HepG2 (cell line): Measurements from ENCODE around the gene ZXDC. TPM values are rescaled to one million over a fixed set of nuclear protein-coding genes. Genes with fewer than 3 reads are reported as not detected.
A peak's percentile ranks its signal among the peaks of the same experiment; 100 is the strongest.

Source experiments
- BCL6 ChIP-seq: IDR thresholded peaks from 2 replicates; pipeline ENCODE4 v1.6.1; 2016; ENCODE audit warnings: missing genetic modification reagents, missing compliant biosample characterization
- GPN1 ChIP-seq: sonication (generic); formaldehyde crosslinking; IDR thresholded peaks from 2 replicates; pipeline ENCODE4 v1.5.1; 2020; ENCODE audit warnings: missing genetic modification reagents, borderline replicate concordance
- MTF2 ChIP-seq: sonication (generic); formaldehyde crosslinking; IDR thresholded peaks from 2 replicates; pipeline ENCODE4 v1.5.0; 2020; ENCODE audit warnings: missing genetic modification reagents, borderline replicate concordance
- POLR2G ChIP-seq: fragments of 200-400 bp; formaldehyde crosslinking; IDR thresholded peaks from 2 replicates; pipeline ENCODE4 v1.6.1; 2018; ENCODE audit warnings: mild to moderate bottlenecking, low read depth, low read length, moderate library complexity
- RAD21 ChIP-seq: fragments of 450-650 bp; formaldehyde crosslinking; IDR thresholded peaks from 2 replicates; pipeline ENCODE4 v1.5.0; 2020; ENCODE audit warnings: mild to moderate bottlenecking
- ZBTB21 ChIP-seq: sonication (generic); formaldehyde crosslinking; IDR thresholded peaks from 2 replicates; pipeline ENCODE4 v1.4.0; 2020; ENCODE audit warnings: missing genetic modification reagents
- ZFP36L1 ChIP-seq: sonication (generic); formaldehyde crosslinking; IDR thresholded peaks from 2 replicates; pipeline ENCODE4 v1.8.0; 2022; ENCODE audit warnings: mild to moderate bottlenecking, missing genetic modification reagents, moderate library complexity
- ZFY ChIP-seq: sonication (generic); formaldehyde crosslinking; IDR thresholded peaks from 2 replicates; pipeline ENCODE4 v1.4.0; 2020; ENCODE audit warnings: missing genetic modification reagents
- ZNF143 ChIP-seq: sonication (generic); formaldehyde crosslinking; IDR thresholded peaks from 2 replicates; pipeline ENCODE4 v1.4.0; 2020; ENCODE audit warnings: missing genetic modification reagents
- ZSCAN31 ChIP-seq: sonication (generic); formaldehyde crosslinking; IDR thresholded peaks from 2 replicates; pipeline ENCODE4 v1.5.0; 2020; ENCODE audit warnings: low read depth, mild to moderate bottlenecking, missing genetic modification reagents
- polyA plus RNA-seq, 8 experiments: library from polyadenylated mRNA; depleted of rRNA in 3 of 8; stranded (reverse) in 7 of 8; unstranded in 1 of 8; fragments of >200 nt; fragmentation: Illumina TruSeq in 4 of 8; extraction: Trizol in 4 of 8; gene quantifications; 2 replicates each; pipeline versions ENCODE4 v1.2.1 to v1.2.3, GENCODE V29; 2011 to 2016; ENCODE audit warnings: low read depth in 4 of 8, missing spikeins in 1 of 8, mixed read lengths in 1 of 8; ENCODE audit not compliant: insufficient read depth in 1 of 8
- total RNA-seq, 5 experiments: library from RNA; depleted of rRNA; stranded (reverse); fragments of >200 nt; fragmentation: Illumina TruSeq; extraction: Trizol; gene quantifications; 2 replicates each; pipeline ENCODE4 v1.2.3, GENCODE V29; 2016; ENCODE audit warnings: low read depth in 1 of 5
- TF ChIP-seq, protein P1 (sequence below): sonication (generic); formaldehyde crosslinking; IDR thresholded peaks from 2 replicates; pipeline ENCODE4 v1.4.0; 2020; ENCODE audit warnings: missing genetic modification reagents
- TF ChIP-seq, protein P2 (sequence below): sonication (generic); formaldehyde crosslinking; IDR thresholded peaks from 2 replicates; pipeline ENCODE4 v1.8.0; 2022; ENCODE audit warnings: missing genetic modification reagents, mild to moderate bottlenecking, moderate library complexity, borderline replicate concordance
- TF ChIP-seq, protein P3 (sequence below): IDR thresholded peaks from 2 replicates; pipeline ENCODE4 v1.6.1; 2016; ENCODE audit warnings: missing biosample characterization, missing genetic modification reagents, low read depth
- TF ChIP-seq, protein P4 (sequence below), 2 experiments: sonication (generic) in 1 of 2; formaldehyde crosslinking in 1 of 2; IDR thresholded peaks; 2 replicates each; pipeline versions ENCODE4 v1.6.1 to v1.9.0; 2014 to 2022; ENCODE audit warnings: antibody characterized with exemption in 1 of 2, borderline replicate concordance in 1 of 2, inconsistent platforms in 1 of 2, low read depth in 1 of 2, missing genetic modification reagents in 1 of 2
- TF ChIP-seq, protein P5 (sequence below): sonication (generic); formaldehyde crosslinking; IDR thresholded peaks from 2 replicates; pipeline ENCODE4 v1.4.0; 2020; ENCODE audit warnings: mild to moderate bottlenecking, missing genetic modification reagents

ZXDC gene
- total and polyA plus RNA-seq, 2 of the 13 experiments (the other 11 are each of a cell fraction or from before 2014, with no cell fraction given) = 17.6 to 21.2 TPM

DNA sequence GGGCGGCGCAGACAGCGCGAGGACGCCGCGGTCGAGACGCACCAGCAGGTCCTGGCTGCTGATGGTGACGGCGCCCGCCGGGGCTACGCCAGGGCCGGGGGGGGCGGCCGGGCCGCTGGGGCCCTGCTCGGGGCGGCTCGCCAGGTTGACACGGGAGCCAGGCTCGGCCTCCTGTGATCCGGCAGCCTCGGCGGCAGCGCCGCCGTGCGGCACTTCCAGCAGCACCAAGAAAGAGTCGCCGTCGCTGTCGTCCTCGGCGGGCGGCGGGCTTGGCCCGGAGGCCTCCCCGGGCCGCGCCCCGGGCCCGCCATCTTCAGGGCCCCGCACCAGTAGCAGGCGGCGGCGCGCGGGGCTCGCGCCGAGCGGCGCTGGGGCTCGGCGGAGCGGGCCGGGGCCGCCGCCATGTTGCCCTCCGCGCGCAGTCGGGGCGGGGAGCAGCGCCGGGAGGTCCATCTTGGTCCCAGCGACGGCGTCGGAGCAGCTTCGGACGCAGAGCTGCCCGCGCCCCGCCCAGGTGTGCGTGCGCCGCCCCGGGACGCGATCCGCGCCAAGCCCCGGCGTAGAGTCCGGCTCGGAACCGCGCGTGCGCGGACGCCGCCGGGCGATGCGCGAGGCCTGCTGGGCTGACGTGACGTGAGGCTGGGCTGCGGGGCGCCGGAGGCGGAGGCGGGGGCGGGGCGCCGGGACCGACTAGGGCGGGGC is at the start of gene ZXDC (continued):
- TF ChIP-seq, protein P1, sequence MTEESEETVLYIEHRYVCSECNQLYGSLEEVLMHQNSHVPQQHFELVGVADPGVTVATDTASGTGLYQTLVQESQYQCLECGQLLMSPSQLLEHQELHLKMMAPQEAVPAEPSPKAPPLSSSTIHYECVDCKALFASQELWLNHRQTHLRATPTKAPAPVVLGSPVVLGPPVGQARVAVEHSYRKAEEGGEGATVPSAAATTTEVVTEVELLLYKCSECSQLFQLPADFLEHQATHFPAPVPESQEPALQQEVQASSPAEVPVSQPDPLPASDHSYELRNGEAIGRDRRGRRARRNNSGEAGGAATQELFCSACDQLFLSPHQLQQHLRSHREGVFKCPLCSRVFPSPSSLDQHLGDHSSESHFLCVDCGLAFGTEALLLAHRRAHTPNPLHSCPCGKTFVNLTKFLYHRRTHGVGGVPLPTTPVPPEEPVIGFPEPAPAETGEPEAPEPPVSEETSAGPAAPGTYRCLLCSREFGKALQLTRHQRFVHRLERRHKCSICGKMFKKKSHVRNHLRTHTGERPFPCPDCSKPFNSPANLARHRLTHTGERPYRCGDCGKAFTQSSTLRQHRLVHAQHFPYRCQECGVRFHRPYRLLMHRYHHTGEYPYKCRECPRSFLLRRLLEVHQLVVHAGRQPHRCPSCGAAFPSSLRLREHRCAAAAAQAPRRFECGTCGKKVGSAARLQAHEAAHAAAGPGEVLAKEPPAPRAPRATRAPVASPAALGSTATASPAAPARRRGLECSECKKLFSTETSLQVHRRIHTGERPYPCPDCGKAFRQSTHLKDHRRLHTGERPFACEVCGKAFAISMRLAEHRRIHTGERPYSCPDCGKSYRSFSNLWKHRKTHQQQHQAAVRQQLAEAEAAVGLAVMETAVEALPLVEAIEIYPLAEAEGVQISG (CRISPR knock-in tag) = peak; percentile 71
- TF ChIP-seq MTF2 (no peak), ZBTB21 (CRISPR knock-in tag) (no peak), ZSCAN31 (CRISPR knock-in tag) (0 out of 2 replicates have a peak, but pooled peaks have one; percentile 50), POLR2G (peak; percentile 74), GPN1 (CRISPR knock-in tag) (no peak), ZNF143 (CRISPR knock-in tag) (peak; percentile 73), ZFP36L1 (CRISPR knock-in tag) (no peak), BCL6 (CRISPR knock-in tag) (no peak), RAD21 (CRISPR knock-in tag) (peak; percentile 67), ZFY (CRISPR knock-in tag) (peak; percentile 80)
- TF ChIP-seq, protein P2, sequence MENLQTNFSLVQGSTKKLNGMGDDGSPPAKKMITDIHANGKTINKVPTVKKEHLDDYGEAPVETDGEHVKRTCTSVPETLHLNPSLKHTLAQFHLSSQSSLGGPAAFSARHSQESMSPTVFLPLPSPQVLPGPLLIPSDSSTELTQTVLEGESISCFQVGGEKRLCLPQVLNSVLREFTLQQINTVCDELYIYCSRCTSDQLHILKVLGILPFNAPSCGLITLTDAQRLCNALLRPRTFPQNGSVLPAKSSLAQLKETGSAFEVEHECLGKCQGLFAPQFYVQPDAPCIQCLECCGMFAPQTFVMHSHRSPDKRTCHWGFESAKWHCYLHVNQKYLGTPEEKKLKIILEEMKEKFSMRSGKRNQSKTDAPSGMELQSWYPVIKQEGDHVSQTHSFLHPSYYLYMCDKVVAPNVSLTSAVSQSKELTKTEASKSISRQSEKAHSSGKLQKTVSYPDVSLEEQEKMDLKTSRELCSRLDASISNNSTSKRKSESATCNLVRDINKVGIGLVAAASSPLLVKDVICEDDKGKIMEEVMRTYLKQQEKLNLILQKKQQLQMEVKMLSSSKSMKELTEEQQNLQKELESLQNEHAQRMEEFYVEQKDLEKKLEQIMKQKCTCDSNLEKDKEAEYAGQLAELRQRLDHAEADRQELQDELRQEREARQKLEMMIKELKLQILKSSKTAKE (CRISPR knock-in tag) = no peak
- TF ChIP-seq, protein P3, sequence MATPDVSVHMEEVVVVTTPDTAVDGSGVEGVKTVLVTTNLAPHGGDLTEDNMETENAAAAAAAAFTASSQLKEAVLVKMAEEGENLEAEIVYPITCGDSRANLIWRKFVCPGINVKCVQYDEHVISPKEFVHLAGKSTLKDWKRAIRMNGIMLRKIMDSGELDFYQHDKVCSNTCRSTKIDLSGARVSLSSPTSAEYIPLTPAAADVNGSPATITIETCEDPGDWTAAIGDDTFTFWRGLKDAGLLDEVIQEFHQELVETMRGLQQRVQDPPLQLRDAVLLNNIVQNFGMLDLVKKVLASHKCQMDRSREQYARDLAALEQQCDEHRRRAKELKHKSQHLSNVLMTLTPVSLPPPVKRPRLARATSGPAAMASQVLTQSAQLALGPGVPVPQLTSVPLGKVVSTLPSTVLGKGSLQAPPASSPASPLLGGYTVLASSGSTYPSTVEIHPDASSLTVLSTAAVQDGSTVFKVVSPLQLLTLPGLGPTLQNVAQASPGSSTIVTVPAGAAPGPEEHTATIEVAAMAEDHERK (CRISPR knock-in tag) = peak; percentile 57; the same call in 1 of the 2 replicates
- TF ChIP-seq, protein P4, sequence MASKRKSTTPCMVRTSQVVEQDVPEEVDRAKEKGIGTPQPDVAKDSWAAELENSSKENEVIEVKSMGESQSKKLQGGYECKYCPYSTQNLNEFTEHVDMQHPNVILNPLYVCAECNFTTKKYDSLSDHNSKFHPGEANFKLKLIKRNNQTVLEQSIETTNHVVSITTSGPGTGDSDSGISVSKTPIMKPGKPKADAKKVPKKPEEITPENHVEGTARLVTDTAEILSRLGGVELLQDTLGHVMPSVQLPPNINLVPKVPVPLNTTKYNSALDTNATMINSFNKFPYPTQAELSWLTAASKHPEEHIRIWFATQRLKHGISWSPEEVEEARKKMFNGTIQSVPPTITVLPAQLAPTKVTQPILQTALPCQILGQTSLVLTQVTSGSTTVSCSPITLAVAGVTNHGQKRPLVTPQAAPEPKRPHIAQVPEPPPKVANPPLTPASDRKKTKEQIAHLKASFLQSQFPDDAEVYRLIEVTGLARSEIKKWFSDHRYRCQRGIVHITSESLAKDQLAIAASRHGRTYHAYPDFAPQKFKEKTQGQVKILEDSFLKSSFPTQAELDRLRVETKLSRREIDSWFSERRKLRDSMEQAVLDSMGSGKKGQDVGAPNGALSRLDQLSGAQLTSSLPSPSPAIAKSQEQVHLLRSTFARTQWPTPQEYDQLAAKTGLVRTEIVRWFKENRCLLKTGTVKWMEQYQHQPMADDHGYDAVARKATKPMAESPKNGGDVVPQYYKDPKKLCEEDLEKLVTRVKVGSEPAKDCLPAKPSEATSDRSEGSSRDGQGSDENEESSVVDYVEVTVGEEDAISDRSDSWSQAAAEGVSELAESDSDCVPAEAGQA (IDR thresholded peaks at IDR 0.05; ENCODE audit: low read depth) = no peak
- TF ChIP-seq, protein P4 (CRISPR knock-in tag; IDR thresholded peaks at IDR 0.05; ENCODE audit: borderline replicate concordance) = no peak
- TF ChIP-seq, protein P5, sequence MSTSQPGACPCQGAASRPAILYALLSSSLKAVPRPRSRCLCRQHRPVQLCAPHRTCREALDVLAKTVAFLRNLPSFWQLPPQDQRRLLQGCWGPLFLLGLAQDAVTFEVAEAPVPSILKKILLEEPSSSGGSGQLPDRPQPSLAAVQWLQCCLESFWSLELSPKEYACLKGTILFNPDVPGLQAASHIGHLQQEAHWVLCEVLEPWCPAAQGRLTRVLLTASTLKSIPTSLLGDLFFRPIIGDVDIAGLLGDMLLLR = no peak
